Stomach (tissue), 4 donors: ENCODE data around the gene CA5A.
"Not testable (repeated sequence)": the region's sequence is repeated elsewhere in the genome, so short reads cannot be mapped to it uniquely, and the experiment has no call there.

Source experiments
- EP300 ChIP-seq: sonication (generic); formaldehyde crosslinking; IDR thresholded peaks from one replicate; pipeline ENCODE4 v1.6.1; 2017; ENCODE audit warnings: antibody characterized with exemption
- POLR2A ChIP-seq, 4 donors: fragments of 450-650 bp; IDR thresholded peaks; one replicate each; pipeline ENCODE4 v1.6.1; 2016; ENCODE audit warnings: antibody characterized with exemption in 4 of 4, control low read depth in 2 of 4, mild to moderate bottlenecking in 1 of 4, moderate library complexity in 1 of 4
- POLR2AphosphoS5 ChIP-seq, 3 donors: sonication (generic); formaldehyde crosslinking; IDR thresholded peaks; one replicate each; pipeline ENCODE4 v1.6.1; 2016; ENCODE audit warnings: antibody characterized with exemption in 3 of 3
- TF ChIP-seq, protein P1 (sequence below), 7 experiments: fragments of 450-650 bp in 4 of 7; fragments of 200-600 bp in 3 of 7; sonication (generic) in 3 of 7; IDR thresholded peaks; one replicate each; pipeline ENCODE4 v1.5.1; 2016 to 2019; ENCODE audit warnings: antibody characterized with exemption in 7 of 7, control low read depth in 2 of 7, mild to moderate bottlenecking in 1 of 7

DNA sequence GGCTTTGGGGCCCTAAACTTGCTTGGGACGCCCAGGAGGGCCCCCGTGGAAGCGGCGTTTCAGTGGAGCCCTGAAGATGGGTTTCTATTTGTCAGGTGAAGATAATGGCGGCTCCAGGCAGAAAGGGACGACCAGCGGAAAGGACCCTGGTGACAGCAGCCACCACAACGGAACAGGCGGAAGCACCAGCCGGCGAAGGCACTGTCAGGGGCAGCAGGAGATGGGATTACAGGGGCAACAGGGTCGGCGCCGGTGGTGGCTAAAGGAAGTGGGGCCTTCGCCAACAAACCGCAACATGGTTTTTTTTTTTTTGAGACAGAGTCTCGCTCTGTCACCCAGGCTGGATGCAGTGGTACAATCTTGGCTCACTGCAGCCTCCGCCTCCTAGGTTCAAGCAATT is 23.6 kb downstream of the CA5A start:
- not testable (repeated sequence) for TF ChIP-seq POLR2A (IDR thresholded peaks at IDR 0.05); EP300; POLR2AphosphoS5 (IDR thresholded peaks at IDR 0.05)
- TF ChIP-seq, protein P1, sequence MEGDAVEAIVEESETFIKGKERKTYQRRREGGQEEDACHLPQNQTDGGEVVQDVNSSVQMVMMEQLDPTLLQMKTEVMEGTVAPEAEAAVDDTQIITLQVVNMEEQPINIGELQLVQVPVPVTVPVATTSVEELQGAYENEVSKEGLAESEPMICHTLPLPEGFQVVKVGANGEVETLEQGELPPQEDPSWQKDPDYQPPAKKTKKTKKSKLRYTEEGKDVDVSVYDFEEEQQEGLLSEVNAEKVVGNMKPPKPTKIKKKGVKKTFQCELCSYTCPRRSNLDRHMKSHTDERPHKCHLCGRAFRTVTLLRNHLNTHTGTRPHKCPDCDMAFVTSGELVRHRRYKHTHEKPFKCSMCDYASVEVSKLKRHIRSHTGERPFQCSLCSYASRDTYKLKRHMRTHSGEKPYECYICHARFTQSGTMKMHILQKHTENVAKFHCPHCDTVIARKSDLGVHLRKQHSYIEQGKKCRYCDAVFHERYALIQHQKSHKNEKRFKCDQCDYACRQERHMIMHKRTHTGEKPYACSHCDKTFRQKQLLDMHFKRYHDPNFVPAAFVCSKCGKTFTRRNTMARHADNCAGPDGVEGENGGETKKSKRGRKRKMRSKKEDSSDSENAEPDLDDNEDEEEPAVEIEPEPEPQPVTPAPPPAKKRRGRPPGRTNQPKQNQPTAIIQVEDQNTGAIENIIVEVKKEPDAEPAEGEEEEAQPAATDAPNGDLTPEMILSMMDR (IDR thresholded peaks at IDR 0.05): not testable (repeated sequence)
